HG03108 (cell line): ENCODE data around the gene SPSB3.

Source experiments
- ATAC-seq: cut with Tn5 transposase; IDR thresholded peaks from one replicate; pipeline ENCODE4 v1.9.1; 2021; ENCODE audit warnings: moderate library complexity; ENCODE audit not compliant: unreplicated experiment

The SPSB3 gene

GRCh38 chr16:1765826-1766225 is 16.5 kb downstream of the SPSB3 start:
- ATAC-seq = no peak

- no peak for ATAC-seq
Observed at GRCh38 chr16:1764971-1765370, 17.4 kb downstream of the SPSB3 start.

GRCh38 chr16:1763521-1764511 is 18.6 kb downstream of the SPSB3 start:
- ATAC-seq = no peak

GRCh38 chr16:1762879-1763520 is 19.4 kb downstream of the SPSB3 start:
- ATAC-seq = no peak

GRCh38 chr16:1762196-1762878 is 20.0 kb downstream of the SPSB3 start:
- ATAC-seq = no peak

- no peak for ATAC-seq
Observed at GRCh38 chr16:1761751-1762150, 20.6 kb downstream of the SPSB3 start.

- no peak for ATAC-seq
Observed at GRCh38 chr16:1760911-1761310, 21.5 kb downstream of the SPSB3 start.

GRCh38 chr16:1759511-1759910 is 22.9 kb downstream of the SPSB3 start:
- no peak for ATAC-seq

- ATAC-seq = no peak
Observed at GRCh38 chr16:1758923-1759322, 23.4 kb downstream of the SPSB3 start.

- no peak for ATAC-seq
Observed at GRCh38 chr16:1757714-1758461, 24.5 kb downstream of the SPSB3 start.

- ATAC-seq = no peak
Observed at GRCh38 chr16:1754204-1754603, 28.2 kb downstream of the SPSB3 start.

GRCh38 chr16:1752853-1753252 is 29.5 kb downstream of the SPSB3 start:
- ATAC-seq = no peak

GRCh38 chr16:1751946-1752345 is 30.4 kb downstream of the SPSB3 start:
- no peak for ATAC-seq

GRCh38 chr16:1749152-1750117 is 32.9 kb downstream of the SPSB3 start:
- ATAC-seq = no peak

GRCh38 chr16:1747934-1748333 is 34.4 kb downstream of the SPSB3 start:
- no peak for ATAC-seq

- ATAC-seq = no peak
Observed at GRCh38 chr16:1746693-1747195, 35.6 kb downstream of the SPSB3 start.

GRCh38 chr16:1745900-1746692 is 36.3 kb downstream of the SPSB3 start:
- ATAC-seq = no peak

GRCh38 chr16:1745181-1745899 is 37.0 kb downstream of the SPSB3 start:
- no peak for ATAC-seq
